MG63 (cell line): ENCODE measurements around the gene ICE1. TPM values are rescaled to one million over a fixed set of nuclear protein-coding genes. Genes with fewer than 3 reads are reported as not detected.
A peak's percentile ranks its signal among the peaks of the same experiment; 100 is the strongest.
"Not testable (repeated sequence)": the region's sequence is repeated elsewhere in the genome, so short reads cannot be mapped to it uniquely, and the experiment has no call there.

Experiments
- DNase-seq: peaks from one replicate; pipeline ENCODE4 v3.0.0-alpha.2; 2020
- H3K27me3 ChIP-seq: fragments of 250-450 bp; sonication (Bioruptor Pico); 2 replicates; pipeline ENCODE4 v1.5.1; 2020; ENCODE audit warnings: mild to moderate bottlenecking, moderate library complexity
- H3K36me3 ChIP-seq: fragments of 250-450 bp; sonication (Bioruptor Pico); 2 replicates; pipeline ENCODE4 v1.5.1; 2020; ENCODE audit warnings: mild to moderate bottlenecking, moderate library complexity
- H3K4me3 ChIP-seq: fragments of 250-450 bp; sonication (Bioruptor Pico); 2 replicates; pipeline ENCODE4 v1.5.1; 2020; ENCODE audit warnings: mild to moderate bottlenecking, moderate library complexity
- H3K9me3 ChIP-seq: fragments of 250-450 bp; sonication (Bioruptor Pico); 2 replicates; pipeline ENCODE4 v1.5.1; 2020; ENCODE audit warnings: mild to moderate bottlenecking, moderate library complexity
- total RNA-seq: library from RNA; depleted of rRNA; stranded (reverse); fragments of >200 nt; shearing (Covaris generic); gene quantifications from 2 replicates; pipeline ENCODE4 v1.2.3, GENCODE V29; 2014; ENCODE audit warnings: low replicate concordance

Gene ICE1
- total RNA-seq, 1 experiment from 2014 or later = 18.4 TPM

DNA sequence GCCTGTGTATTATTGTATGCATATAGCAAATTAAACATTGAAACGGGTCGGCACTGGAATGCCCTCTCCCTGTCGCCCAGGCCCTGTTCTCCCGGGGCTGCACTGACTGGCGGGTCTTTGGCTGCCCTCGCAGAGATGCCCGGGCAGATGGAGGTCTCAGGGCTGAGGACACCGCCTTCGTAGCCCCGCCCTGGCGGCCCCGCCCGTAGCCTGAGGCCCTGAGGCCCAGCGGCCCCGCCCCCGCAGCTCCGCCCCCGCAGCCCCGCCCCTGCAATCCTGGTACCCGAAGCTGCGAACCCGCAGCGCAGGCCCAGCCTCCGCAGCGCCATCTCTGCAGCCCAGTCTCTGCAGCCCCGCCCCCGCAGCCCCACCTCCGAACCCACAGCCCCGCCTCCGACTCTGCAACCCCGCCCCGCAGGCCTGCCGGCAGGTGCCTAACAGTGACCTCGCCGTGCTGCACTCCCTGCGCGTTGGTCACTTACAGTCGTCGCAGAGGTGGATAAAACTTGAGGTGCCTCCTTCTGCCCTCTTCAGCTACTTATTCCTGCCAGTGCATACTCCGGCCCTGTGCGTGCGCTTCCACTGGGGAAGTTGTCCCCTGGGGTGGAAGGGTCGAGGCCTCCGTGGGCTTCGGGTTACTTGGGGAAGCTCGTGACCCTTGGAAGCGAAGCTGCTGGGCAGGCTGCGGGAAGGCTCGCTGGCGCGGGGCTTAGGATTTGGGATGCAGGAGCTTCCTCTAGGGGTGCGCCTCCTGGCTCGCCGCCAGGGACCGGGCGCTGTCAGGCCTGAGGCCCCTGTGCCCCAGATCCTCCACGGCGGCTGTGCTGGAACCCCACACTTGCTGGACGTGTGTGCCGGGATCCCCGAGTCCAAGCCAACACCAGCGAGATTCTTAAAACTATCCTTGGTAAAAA is 72.3 kb downstream of the ICE1 start:
- H3K27me3 ChIP-seq = peaks cover 3% of the 10 kb centered on the region; the same call in 1 of the 2 replicates
- no peaks in the 10 kb centered on the region for H3K9me3 ChIP-seq
- peak; percentile 38 for DNase-seq
- H3K4me3 ChIP-seq = no peak overlapping the region
- peaks cover 6% of the 10 kb centered on the region; the same call in 1 of the 2 replicates for H3K36me3 ChIP-seq

DNA sequence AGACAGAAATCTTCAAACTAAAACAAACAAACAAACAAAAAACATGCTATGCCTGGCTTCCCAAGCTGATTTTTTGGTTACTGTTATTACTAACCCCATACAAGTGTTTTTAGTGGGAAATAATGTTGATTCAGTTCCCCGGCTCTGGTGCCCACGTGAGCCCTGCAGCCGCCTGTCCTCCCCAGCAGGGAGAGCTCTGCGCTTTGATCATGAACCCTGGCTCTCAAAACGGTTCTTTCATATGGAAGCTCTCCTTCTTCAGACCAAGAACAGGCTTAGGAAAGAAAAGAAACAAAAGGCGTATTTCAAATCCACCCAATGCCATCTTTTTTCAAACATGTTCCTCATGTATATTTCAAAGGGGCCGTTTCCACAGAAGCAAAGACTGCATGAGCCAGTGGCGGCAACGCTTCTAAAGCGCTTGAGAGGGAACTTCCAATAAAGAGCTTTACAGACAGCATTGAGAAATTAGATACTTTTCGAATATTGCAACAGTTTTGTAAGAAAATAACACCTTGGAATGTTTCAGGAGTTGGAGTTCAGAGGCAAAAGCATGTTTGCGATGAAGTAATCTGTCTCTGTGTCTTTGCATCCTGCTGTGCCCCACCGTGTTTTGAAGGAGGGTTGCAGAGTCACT is 74.8 kb downstream of the ICE1 start:
- H3K36me3 ChIP-seq = no peaks in the 10 kb centered on the region

GRCh38 chr5:5499442-5499841 is 77.0 kb downstream of the ICE1 start:
- no peak for DNase-seq
- Histone ChIP-seq H3K36me3 (no peaks in the 10 kb centered on the region), H3K27me3 (peaks cover 8% of the 10 kb centered on the region), H3K4me3 (no peak overlapping the region), H3K9me3 (no peaks in the 10 kb centered on the region)

More for the DNA sequence above, 74.8 kb downstream of the ICE1 start:
- peaks cover 6% of the 10 kb centered on the region for H3K27me3 ChIP-seq
- DNase-seq = peak; percentile 51
- H3K4me3 ChIP-seq = no peak overlapping the region
- H3K9me3 ChIP-seq = no peaks in the 10 kb centered on the region

DNA sequence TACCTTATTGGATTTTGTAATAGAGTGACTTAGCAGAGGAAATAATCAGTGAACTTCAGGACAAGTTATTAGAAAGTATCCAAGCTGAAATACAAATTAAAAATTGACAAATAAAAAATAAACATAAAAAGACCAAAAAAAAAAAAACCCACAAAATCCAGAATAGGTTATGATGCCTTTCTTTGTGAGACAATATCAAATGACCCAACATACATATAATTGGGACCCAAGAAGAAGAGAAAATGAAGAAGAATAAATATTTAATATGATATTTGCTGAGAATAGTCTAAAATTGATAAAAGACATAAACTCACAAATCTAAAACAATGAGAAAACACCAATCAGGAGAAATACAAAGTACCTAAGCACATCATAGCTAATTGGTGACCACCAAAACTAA is 81.8 kb downstream of the ICE1 start:
- H3K9me3 ChIP-seq = no peaks in the 10 kb centered on the region
- no peak overlapping the region for H3K4me3 ChIP-seq
- H3K27me3 ChIP-seq = peaks cover 14% of the 10 kb centered on the region
- DNase-seq = no peak
- H3K36me3 ChIP-seq = no peaks in the 10 kb centered on the region

GRCh38 chr5:5505815-5506214 is 83.3 kb downstream of the ICE1 start:
- Histone ChIP-seq H3K27me3 (peaks cover 16% of the 10 kb centered on the region), H3K36me3 (no peaks in the 10 kb centered on the region), H3K9me3 (no peaks in the 10 kb centered on the region), H3K4me3 (no peak overlapping the region)
- DNase-seq = no peak

GRCh38 chr5:5508391-5508790 is 85.9 kb downstream of the ICE1 start:
- peaks cover 13% of the 10 kb centered on the region for H3K27me3 ChIP-seq
- H3K36me3 ChIP-seq = no peaks in the 10 kb centered on the region
- H3K4me3 ChIP-seq = no peak overlapping the region
- no peak for DNase-seq
- H3K9me3 ChIP-seq = no peaks in the 10 kb centered on the region

- no peak overlapping the region for H3K4me3 ChIP-seq
- no peak for DNase-seq
- H3K9me3 ChIP-seq = no peaks in the 10 kb centered on the region
- peaks cover 4% of the 10 kb centered on the region; the same call in 1 of the 2 replicates for H3K27me3 ChIP-seq
- no peaks in the 10 kb centered on the region for H3K36me3 ChIP-seq
Measured at GRCh38 chr5:5511904-5512416, 89.5 kb downstream of the ICE1 start.

GRCh38 chr5:5512543-5512942 is 90.1 kb downstream of the ICE1 start:
- Histone ChIP-seq H3K4me3 (no peak overlapping the region), H3K36me3 (no peaks in the 10 kb centered on the region), H3K27me3 (peaks cover 4% of the 10 kb centered on the region; the same call in 1 of the 2 replicates), H3K9me3 (no peaks in the 10 kb centered on the region)
- no peak for DNase-seq

DNA sequence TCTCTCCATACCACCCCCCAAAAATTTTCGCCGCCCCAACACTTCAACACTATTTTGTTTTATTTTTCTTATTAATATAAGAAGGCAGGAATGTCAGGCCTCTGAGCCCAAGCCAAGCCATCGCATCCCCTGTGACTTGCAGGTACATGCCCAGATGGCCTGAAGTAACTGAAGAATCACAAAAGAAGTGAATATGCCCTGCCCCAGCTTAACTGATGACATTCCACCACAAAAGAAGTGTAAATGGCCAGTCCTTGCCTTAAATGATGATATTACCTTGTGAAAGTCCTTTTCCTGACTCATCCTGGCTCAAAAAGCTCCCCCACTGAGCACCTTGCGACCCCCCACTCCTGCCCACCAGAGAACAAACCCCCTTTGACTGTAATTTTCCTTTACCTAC is 98.1 kb downstream of the ICE1 start:
- not testable (repeated sequence) for H3K4me3 ChIP-seq, H3K27me3 ChIP-seq, H3K36me3 ChIP-seq, H3K9me3 ChIP-seq, DNase-seq

DNA sequence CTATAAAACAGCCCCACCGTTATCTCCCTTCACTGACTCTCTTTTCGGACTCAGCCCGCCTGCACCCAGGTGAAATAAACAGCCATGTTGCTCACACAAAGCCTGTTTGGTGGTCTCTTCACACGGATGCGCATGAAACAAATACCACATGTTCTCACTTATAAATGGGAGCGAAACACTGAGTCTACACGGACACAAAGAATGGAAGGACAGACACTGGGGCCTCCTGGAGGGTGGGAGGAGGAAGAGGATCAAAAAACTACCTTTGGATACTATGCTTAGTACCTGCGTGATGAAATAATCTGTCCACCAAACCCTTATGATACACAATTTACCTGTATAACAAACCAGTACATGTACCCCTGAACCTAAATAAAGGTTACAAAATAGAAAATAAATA is 98.6 kb downstream of the ICE1 start:
- Histone ChIP-seq H3K9me3 (no peaks in the 10 kb centered on the region), H3K27me3 (no peaks in the 10 kb centered on the region; the same call in 1 of the 2 replicates)

DNA sequence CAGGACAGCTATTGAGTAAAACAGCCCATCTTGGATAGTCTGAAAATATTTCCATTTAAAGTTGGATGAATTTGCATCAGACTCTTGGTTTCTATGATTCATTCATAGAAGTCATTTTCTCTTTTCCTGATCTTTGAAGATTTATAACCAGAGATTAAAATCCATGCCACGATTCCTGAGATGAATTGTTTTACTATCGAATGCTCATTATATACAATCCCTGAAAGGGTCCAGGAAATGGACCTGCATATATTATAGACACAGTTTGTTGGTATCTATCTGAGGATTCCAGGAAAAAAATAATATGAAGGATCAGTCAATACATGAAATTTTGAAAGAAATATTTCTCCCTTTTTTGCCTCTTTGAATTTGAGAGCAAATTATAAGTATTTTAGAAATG is 99.0 kb downstream of the ICE1 start:
- no peaks in the 10 kb centered on the region for H3K36me3 ChIP-seq
- no peaks in the 10 kb centered on the region for H3K9me3 ChIP-seq
- no peaks in the 10 kb centered on the region; the same call in 1 of the 2 replicates for H3K27me3 ChIP-seq
- DNase-seq = no peak
- no peak overlapping the region for H3K4me3 ChIP-seq

More for the DNA sequence above, 98.6 kb downstream of the ICE1 start:
- no peaks in the 10 kb centered on the region for H3K36me3 ChIP-seq
- no peak overlapping the region for H3K4me3 ChIP-seq
- DNase-seq = no peak

GRCh38 chr5:5522336-5522735 is 99.9 kb downstream of the ICE1 start:
- Histone ChIP-seq H3K9me3 (no peaks in the 10 kb centered on the region), H3K36me3 (no peaks in the 10 kb centered on the region), H3K27me3 (no peaks in the 10 kb centered on the region; the same call in 1 of the 2 replicates), H3K4me3 (no peak overlapping the region)
- no peak for DNase-seq

- Histone ChIP-seq H3K27me3 (no peaks in the 10 kb centered on the region; the same call in 1 of the 2 replicates), H3K36me3 (no peaks in the 10 kb centered on the region), H3K4me3 (no peak overlapping the region), H3K9me3 (no peaks in the 10 kb centered on the region)
- DNase-seq = no peak
Measured at GRCh38 chr5:5523066-5523505, 100.6 kb downstream of the ICE1 start.

DNA sequence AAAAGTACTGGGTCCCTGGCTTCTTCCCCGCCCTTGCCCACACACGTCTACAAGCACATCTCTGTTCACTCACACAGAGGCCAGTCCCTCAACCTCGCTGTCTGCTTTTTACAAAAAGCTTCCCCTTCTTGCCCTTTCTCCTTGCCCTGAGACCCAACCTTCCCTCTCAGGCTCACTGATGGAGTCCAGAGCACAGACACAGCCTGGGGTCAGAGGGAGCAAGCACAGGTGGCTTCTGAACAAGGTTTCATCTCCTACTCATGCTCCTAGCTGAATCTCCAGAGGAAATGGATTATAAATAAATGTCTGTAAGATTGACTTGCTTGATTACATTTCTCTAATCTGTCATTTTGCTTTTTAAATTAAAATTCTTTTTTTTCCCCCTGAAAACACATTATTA is 101.8 kb downstream of the ICE1 start:
- Histone ChIP-seq H3K27me3 (no peaks in the 10 kb centered on the region; the same call in none of the 2 replicates), H3K36me3 (no peaks in the 10 kb centered on the region), H3K4me3 (no peak overlapping the region), H3K9me3 (no peaks in the 10 kb centered on the region)
- no peak for DNase-seq

DNA sequence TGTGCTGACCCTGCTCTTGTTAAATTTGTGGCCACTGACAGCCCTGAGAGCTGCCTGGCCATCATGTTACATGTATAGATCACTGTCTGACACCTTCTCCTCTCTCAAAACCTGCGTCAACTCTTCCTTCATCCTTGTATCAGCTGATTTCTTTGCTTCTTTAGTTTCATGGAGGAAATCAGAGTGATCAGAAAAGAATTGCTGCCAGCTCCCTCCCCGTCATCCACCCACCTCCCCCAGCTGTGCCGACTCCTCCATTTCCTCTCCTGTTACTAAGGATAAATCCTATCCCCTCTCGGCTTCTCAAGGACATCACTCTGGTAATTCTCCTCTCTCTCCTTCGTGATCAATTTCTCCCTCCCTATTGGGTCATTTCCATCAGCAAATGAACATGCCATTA is 108.9 kb downstream of the ICE1 start:
- H3K27me3 ChIP-seq = no peaks in the 10 kb centered on the region; the same call in 1 of the 2 replicates
- H3K36me3 ChIP-seq = no peaks in the 10 kb centered on the region
- DNase-seq = no peak
- H3K4me3 ChIP-seq = no peak overlapping the region
- H3K9me3 ChIP-seq = no peaks in the 10 kb centered on the region

- Histone ChIP-seq H3K9me3 (no peaks in the 10 kb centered on the region), H3K27me3 (no peaks in the 10 kb centered on the region; the same call in 1 of the 2 replicates), H3K4me3 (no peak overlapping the region), H3K36me3 (no peaks in the 10 kb centered on the region)
- no peak for DNase-seq
Measured at GRCh38 chr5:5532306-5533076, 110.0 kb downstream of the ICE1 start.
